Duodenal mucosa (tissue), 2 donors: ENCODE results near the gene GABBR2.

Experiments used
- H3K27ac ChIP-seq: one replicate; pipeline ENCODE4 v1.7.0; 2013; ENCODE audit warnings: low read depth, low read length
- H3K27me3 ChIP-seq, 2 donors: one replicate each; pipeline ENCODE4 v1.7.0; 2013; ENCODE audit warnings: low read length in 2 of 2, control low read depth in 1 of 2; ENCODE audit not compliant: insufficient read depth in 2 of 2, control insufficient read depth in 1 of 2
- H3K36me3 ChIP-seq, 2 donors: one replicate each; pipeline ENCODE4 v1.7.0; 2013; ENCODE audit warnings: low read length in 2 of 2, control low read depth in 1 of 2; ENCODE audit not compliant: insufficient read depth in 2 of 2, control insufficient read depth in 1 of 2
- H3K4me1 ChIP-seq, 2 donors: one replicate each; pipeline ENCODE4 v1.7.0; 2013; ENCODE audit warnings: low read length in 2 of 2, control low read depth in 1 of 2; ENCODE audit not compliant: insufficient read depth in 2 of 2, control insufficient read depth in 1 of 2
- H3K4me3 ChIP-seq, 2 donors: one replicate each; pipeline ENCODE4 v1.7.0; 2013; ENCODE audit warnings: low read length in 2 of 2, low read depth in 1 of 2
- H3K9ac ChIP-seq, 2 donors: one replicate each; pipeline ENCODE4 v1.7.0; 2013; ENCODE audit warnings: low read length in 2 of 2, low read depth in 1 of 2
- H3K9me3 ChIP-seq, 2 donors: one replicate each; pipeline ENCODE4 v1.7.0; 2013; ENCODE audit warnings: low read length in 2 of 2, control low read depth in 1 of 2; ENCODE audit not compliant: control insufficient read depth in 1 of 2

Gene GABBR2

GRCh38 chr9:98402019-98402840 lies 306.5 kb downstream of the GABBR2 start:
- Histone ChIP-seq H3K9ac (no peak overlapping the region), H3K36me3 (no peaks in the 10 kb centered on the region), H3K4me1 (no peaks in the 10 kb centered on the region), H3K4me3 (no peak overlapping the region), H3K27ac (no peak overlapping the region), H3K27me3 (peaks cover 0 to 4% of the 10 kb centered on the region in 2 donors), H3K9me3 (no peaks in the 10 kb centered on the region)

- H3K9ac ChIP-seq: no peak overlapping the region
- no peak overlapping the region for H3K4me3 ChIP-seq
- H3K36me3 ChIP-seq: no peaks in the 10 kb centered on the region
- H3K9me3 ChIP-seq: no peaks in the 10 kb centered on the region
- no peak overlapping the region for H3K27ac ChIP-seq
- no peaks in the 10 kb centered on the region for H3K4me1 ChIP-seq
- peaks cover 0 to 4% of the 10 kb centered on the region in 2 donors for H3K27me3 ChIP-seq
Observed at GRCh38 chr9:98401140-98402018, 307.4 kb downstream of the GABBR2 start.

- Histone ChIP-seq H3K36me3 (no peaks in the 10 kb centered on the region), H3K9me3 (no peaks in the 10 kb centered on the region), H3K27me3 (peaks cover 4 to 5% of the 10 kb centered on the region in 2 donors), H3K4me3 (no peak overlapping the region), H3K4me1 (no peaks in the 10 kb centered on the region), H3K9ac (no peak overlapping the region), H3K27ac (no peak overlapping the region)
Observed at GRCh38 chr9:98399950-98400683, 308.6 kb downstream of the GABBR2 start.

GRCh38 chr9:98396656-98397055 lies 312.1 kb downstream of the GABBR2 start:
- Histone ChIP-seq H3K27me3 (peaks cover 4 to 5% of the 10 kb centered on the region in 2 donors), H3K4me3 (no peak overlapping the region), H3K4me1 (no peaks in the 10 kb centered on the region), H3K27ac (no peak overlapping the region), H3K36me3 (no peaks in the 10 kb centered on the region), H3K9ac (no peak overlapping the region), H3K9me3 (no peaks in the 10 kb centered on the region)

- no peaks in the 10 kb centered on the region for H3K9me3 ChIP-seq
- H3K4me1 ChIP-seq: no peaks in the 10 kb centered on the region
- no peak overlapping the region for H3K9ac ChIP-seq
- no peaks in the 10 kb centered on the region for H3K36me3 ChIP-seq
- H3K4me3 ChIP-seq: no peak overlapping the region
- no peak overlapping the region for H3K27ac ChIP-seq
- peaks cover 4 to 5% of the 10 kb centered on the region in 2 donors for H3K27me3 ChIP-seq
Observed at GRCh38 chr9:98396236-98396635, 312.5 kb downstream of the GABBR2 start.

GRCh38 chr9:98391867-98392266 lies 316.9 kb downstream of the GABBR2 start:
- no peak overlapping the region for H3K4me3 ChIP-seq
- H3K36me3 ChIP-seq: no peaks in the 10 kb centered on the region
- H3K4me1 ChIP-seq: no peaks in the 10 kb centered on the region
- no peak overlapping the region for H3K9ac ChIP-seq
- H3K27ac ChIP-seq: no peak overlapping the region
- H3K27me3 ChIP-seq: peaks cover 0 to 7% of the 10 kb centered on the region in 2 donors
- H3K9me3 ChIP-seq: no peaks in the 10 kb centered on the region

GRCh38 chr9:98391406-98391805 lies 317.3 kb downstream of the GABBR2 start:
- Histone ChIP-seq H3K4me3 (no peak overlapping the region), H3K27ac (no peak overlapping the region), H3K27me3 (peaks cover 0 to 7% of the 10 kb centered on the region in 2 donors), H3K4me1 (no peaks in the 10 kb centered on the region), H3K36me3 (no peaks in the 10 kb centered on the region), H3K9ac (no peak overlapping the region), H3K9me3 (no peaks in the 10 kb centered on the region)

- Histone ChIP-seq H3K27me3 (peaks cover 0 to 2% of the 10 kb centered on the region in 2 donors), H3K4me1 (no peaks in the 10 kb centered on the region), H3K4me3 (no peak overlapping the region), H3K9ac (no peak overlapping the region), H3K27ac (no peak overlapping the region), H3K9me3 (no peaks in the 10 kb centered on the region), H3K36me3 (no peaks in the 10 kb centered on the region)
Observed at GRCh38 chr9:98385751-98386150, 323.0 kb downstream of the GABBR2 start.

GRCh38 chr9:98383758-98384157 lies 325.0 kb downstream of the GABBR2 start:
- Histone ChIP-seq H3K9me3 (no peaks in the 10 kb centered on the region), H3K9ac (no peak overlapping the region), H3K36me3 (no peaks in the 10 kb centered on the region), H3K27ac (no peak overlapping the region), H3K4me3 (no peak overlapping the region), H3K4me1 (peaks cover 0 to 6% of the 10 kb centered on the region in 2 donors), H3K27me3 (peaks cover 0 to 1% of the 10 kb centered on the region in 2 donors)
